GM19025 (cell line): ENCODE data around the gene C11orf68.
A peak's percentile ranks its signal among the peaks of the same experiment; 100 is the strongest.

ENCODE experiments used
- ATAC-seq: cut with Tn5 transposase; IDR thresholded peaks from one replicate; pipeline ENCODE4 v1.9.1; 2021; ENCODE audit warnings: mild to moderate bottlenecking, low read depth, moderate library complexity; ENCODE audit not compliant: unreplicated experiment

The C11orf68 gene

DNA sequence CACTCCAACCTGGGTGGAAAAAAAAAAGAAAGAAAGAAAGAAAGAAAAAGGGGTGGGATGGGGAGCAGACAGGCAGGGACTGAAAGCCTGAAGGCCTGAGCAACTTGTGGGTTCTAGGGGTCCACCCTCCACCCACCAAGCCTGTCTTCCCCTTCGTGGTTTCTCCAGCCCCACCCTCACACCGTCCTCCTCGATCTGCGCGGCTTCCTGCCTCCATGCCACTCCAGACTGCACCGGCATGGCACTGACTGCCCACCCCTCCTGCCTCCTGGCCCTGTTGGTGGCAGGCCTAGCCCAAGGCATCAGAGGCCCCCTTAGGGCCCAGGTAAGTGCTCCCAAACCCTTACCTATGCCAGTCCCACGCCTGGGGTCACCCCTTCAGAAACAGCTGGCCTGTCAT lies 39.2 kb downstream of the C11orf68 start, which contains the start of gene CTSW:
CTSW (plus strand) TSS at position 221 of the 400 bp plus-strand sequence; CDS start at position 239, 18 bp downstream.
- no peak for ATAC-seq

DNA sequence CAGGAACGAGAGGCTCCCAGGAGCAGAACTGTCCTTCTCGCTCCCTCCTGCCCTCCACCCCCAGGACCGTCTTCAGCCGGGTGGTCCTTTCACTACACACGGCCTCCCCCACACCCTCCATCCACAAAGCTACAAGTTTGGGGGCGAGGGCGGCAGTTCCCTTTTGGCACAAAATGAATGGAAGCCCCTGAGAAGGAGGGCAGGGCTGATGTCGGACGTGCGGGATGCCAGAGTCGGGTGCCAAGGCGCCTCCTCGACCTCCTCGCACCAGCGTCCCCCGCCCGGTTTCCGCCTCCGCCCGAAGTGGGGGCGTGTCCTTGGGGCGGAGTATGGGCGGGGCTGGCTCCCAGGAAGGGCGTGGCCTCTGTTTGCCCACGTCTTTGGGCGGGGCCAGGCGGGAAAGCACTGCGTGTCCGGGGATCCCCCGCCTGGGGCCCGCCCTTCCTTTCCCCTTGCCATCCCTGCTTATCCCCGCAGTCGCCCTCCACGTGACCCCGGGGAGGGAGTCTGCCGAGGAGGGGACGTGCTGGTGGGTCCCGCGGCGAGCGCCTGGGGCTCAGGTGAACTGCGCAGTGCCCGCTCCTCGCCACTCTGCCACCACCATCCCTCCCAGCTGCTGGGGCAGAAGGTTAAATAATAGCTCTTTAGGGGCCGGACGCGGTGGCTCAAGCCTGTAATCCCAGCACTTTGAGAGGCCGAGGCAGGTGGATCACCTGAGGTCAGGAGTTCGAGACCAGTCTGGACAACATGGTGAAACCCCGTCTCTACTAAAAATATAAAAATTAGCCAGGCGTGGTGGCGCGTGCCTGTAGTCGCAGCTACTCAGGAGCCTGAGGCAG lies 45.3 kb downstream of the C11orf68 start:
- ATAC-seq: peak; percentile 74

DNA sequence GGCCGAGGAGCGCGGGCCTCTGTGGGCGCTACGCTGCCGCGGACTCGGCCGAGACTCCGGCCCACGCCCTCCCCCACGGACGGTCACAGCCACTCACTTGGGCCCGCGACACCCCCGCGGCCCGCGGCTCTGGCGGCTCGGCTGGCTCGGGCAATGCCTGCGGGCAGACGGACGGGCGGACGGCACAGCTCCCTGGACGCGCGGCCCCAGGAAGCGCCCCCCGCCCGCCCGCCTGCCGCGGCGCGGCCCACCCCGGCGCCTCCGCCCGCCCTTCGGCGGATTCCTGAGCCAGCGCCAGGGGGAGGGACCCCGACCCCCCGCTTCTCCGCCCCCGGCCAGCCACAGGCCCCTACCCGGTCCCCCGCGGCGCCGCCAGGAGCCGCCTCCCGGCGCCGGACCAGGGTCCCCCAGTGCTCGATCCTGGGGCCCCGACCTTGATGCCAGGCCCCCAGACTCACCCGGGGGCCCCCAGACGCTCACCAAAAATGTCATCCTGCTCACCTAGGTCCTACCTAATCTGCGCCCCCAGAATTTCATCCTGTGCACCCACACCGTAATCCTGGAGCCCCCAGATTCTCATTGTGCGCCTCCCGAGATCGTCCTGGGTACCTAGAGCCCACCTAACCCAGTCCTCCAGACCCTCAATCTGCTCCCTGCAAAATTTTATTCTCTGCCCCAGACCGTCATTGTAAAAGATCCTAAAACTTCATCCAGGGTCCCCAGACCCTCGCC lies 46.1 kb downstream of the C11orf68 start, which contains the start of gene EFEMP2:
EFEMP2 (minus strand) TSS at position 215 of the 732 bp plus-strand sequence. CDS start 446 bp downstream, outside the sequence.
- no peak for ATAC-seq

DNA sequence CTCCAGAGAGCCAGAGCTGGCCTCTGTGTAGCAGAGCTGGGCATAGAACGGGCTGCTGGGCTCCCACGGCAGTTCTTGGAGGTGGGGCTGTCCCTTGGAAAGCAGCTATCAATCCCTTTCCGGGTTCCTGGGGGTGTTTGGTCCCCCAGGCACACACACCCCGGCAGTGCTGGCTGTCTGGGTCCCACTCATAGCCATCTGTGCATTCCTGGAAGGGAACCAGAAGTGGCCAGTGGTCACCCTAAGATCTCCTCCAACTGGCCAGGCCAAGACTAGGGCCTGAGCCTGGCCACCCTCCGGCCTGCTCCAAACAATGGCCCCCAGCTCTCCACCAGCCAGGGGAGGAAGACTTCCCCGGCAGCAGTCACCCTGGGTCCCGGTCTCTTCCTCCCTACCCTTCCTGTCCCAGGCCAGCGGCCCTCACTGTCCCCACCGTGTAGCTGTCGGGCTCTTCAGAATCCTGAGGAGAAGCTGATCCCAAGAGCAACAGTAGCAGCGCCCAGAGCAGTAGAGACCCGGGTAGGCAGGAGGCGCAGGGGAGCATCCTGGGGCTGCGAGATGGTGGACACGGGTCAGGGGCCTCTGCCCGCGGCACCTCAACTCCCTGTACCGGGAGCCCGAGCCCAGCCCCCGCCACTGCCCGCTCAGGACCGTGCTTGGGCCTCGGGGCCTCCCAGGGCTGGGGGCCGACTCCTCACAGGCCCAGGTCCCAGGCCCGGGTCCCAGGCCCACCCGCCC lies 46.9 kb downstream of the C11orf68 start:
- no peak for ATAC-seq

DNA sequence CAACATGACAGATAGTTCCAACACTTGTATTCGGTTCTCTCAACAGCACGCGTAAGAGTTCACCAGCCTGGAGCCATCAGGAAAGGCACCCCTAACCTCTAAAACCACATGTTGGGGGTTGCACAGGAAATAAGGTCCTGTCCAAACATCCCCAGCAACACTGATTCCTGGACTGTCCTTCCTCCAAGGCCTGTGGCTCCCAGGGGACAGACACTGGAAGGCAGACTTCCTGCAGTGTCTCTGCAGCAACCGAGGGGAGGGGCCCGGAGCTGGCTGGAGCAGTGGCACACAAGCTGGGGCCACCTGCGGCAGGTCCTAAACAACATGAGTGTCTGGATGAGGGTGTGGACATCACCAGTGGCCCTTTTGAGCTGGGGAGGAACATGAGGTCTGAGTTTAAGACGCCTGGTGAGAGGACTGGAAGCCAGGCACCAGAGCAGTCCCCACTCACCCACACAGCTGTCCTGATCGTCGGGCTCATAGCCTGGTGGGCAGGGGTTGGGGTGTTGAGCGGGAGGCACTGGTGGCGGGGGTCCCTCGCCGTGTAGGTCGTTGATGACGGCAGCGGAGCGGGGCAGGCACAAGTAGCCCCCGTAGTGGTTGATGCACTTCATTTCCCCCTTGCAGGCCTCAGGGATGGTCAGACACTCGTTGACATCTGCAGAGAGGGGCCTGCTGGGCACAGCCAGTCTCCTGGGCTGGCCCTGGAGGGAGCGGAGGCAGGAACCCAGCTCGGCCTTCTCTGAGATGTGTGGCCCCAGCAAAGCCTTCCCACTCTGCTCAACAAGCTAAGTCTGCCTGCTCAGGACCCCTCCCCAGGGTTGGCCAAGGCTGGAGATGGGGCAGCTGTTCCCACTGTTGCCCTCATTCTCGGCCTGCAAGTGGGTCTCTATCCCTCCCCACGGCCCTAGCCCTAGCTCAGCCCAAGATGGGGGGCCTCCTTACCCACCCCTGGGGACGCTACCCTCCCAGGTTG lies 47.9 kb downstream of the C11orf68 start:
- no peak for ATAC-seq

DNA sequence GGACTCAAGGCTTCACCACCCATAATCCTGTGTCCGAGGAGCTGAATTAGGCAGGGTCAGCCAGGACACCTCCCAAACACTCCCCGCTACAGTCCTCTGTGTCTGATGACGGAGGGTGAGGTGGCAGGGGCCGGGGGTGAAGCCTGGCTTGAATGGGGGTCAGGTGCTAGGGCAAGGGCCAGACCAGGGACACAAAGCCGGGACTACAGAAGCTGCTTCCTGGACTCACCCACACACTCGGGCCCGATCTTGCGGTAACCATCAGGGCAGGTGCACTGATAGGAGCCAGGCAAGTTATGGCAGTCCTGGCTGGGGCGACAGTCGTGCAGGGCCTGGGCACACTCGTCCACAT lies 48.6 kb downstream of the C11orf68 start:
- no peak for ATAC-seq

DNA sequence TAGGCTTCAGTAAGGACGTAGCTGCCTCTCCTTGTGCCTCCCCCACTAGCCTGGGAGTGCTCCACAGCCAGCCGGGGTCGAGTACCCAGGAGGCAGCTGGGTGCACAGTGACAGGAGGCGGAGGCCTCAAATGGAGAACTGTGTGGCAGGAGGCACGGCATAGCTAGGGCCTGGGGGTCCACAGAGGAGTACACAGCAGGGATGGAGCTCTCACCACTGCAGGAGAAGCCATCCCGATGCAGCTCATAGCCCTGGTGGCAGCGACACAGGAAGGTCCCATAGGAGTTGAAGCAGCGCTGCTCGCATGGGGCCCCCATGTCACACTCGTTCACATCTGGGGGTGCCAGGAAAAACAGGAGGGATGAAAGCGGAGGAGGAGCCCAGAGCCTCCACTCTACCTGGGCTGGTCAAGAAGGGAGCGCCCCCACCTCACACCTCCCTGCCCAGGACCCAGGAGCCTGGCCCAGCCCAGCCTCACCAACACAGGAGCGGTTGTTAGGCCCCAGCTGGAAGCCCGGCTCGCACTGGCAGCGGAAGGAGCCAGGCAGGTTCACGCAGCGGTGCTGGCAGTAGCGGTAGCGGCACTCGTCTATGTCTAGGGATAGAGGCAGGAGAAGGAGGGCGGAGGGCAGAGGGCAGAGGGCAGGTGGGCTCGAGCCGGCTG lies 49.1 kb downstream of the C11orf68 start:
- ATAC-seq: no peak

DNA sequence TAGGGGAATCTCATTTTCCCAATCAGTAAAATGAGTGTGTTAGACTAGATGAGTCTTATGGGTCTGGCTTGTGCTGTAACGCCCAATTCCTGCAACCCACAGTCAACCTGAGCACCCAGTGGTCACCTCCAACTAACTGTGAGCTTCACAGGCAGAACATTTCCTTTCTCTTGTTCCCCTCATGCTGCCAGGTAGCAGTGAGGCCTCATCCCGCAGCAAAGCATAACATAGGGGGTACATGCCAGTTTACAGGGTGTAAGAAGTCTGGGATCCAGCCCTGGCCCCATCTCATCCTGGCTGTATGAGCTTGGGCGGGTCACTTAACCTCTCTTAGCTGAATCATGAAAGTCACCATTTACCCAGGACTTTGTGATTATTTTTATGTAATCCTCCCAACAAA lies 50.0 kb downstream of the C11orf68 start:
- ATAC-seq: no peak

DNA sequence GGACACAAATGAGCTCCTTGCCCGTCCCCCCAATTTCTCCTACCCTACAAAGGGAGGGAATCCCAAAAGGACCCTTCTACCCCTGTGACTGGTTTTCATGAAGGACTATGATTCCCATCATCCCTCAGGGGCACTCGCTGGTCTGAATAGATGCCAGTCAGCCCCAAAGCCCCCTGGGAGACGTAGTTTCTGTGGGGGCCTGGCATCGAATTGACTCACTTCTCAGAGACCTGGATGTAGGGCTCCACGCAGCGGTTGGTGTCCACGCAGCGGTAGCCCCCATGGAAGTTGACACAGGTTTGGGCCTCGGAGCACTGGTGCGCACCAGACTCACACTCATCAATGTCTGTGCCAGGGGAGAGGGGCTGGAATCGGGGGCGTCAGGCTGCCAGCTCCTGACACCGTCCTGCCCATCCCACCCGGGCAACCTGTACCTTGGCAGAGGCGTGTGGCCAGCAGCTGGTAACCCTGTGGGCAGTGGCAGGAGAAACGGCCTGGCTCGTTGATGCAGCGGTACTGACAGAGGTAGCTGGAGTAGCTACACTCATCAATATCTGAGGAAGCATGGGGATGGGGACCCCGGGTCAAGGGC lies 50.7 kb downstream of the C11orf68 start:
- ATAC-seq: no peak

DNA sequence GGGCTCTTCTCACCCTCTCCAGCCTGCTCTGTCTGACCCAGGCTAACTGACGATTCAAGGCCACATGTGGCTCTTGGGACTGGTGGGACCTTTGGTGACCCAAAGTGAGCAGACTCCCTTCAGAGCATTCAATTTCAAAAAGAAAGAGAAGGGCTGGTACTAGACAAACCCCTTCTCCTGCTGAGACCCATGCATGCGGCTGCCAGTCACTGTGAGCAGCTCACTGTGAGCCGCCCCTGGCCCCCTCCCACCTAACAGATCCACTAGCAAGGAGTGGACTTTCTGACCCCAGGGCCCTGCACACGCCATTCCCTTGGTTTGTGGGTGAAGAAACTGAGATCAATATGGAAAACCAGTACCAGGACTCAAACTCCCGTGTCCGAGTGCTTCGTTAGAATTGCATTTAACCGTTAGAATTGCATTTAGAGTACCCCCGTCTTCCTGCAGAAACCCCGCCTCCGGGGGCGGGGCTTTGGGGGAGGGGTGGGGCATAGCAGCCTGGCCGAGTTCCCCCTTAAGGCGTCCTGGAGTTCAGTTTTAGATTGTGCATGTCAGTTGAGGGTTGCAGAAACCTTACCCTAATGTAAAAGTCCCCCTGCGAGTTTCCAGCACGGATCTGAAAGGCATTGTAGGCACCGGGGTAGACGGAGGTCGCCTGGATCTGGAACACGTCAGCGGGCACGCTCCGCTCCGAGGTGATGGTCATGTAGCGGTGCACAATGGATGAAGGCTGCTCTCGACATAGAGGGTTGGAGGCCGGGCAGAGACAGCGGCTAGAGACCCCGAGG lies 51.4 kb downstream of the C11orf68 start:
- no peak for ATAC-seq
